Measurements from ENCODE around the gene CMTM5. TPM values are rescaled to one million over a fixed set of nuclear protein-coding genes. Genes with fewer than 3 reads are reported as not detected.

The CMTM5 gene
- total RNA-seq, 4 donors from 2014 or later = 1.5 TPM; not detected in 3

DNA sequence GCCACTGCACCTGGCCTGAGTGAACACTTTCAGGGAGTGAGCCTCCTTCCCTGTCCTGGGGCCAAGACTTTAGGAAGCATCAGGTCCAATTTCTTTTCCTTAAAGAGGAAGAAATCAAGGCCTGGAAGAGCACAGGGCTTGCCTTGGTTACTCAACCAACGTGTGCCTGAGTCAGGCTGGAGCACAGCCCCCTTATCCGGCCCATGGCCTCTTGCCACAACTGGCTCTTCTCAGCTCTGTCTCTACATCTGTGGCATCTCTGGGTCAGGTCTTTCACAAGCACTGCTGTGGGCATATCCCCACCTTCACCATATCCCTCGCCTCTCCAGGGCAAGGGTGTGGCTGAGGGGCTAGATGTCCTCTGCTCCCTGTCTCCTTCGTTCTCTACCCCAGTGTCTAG lies 24.4 kb downstream of the CMTM5 start:
- TF ChIP-seq POLR2A (IDR thresholded peaks at IDR 0.05) = no peak
- TF ChIP-seq, protein P1, sequence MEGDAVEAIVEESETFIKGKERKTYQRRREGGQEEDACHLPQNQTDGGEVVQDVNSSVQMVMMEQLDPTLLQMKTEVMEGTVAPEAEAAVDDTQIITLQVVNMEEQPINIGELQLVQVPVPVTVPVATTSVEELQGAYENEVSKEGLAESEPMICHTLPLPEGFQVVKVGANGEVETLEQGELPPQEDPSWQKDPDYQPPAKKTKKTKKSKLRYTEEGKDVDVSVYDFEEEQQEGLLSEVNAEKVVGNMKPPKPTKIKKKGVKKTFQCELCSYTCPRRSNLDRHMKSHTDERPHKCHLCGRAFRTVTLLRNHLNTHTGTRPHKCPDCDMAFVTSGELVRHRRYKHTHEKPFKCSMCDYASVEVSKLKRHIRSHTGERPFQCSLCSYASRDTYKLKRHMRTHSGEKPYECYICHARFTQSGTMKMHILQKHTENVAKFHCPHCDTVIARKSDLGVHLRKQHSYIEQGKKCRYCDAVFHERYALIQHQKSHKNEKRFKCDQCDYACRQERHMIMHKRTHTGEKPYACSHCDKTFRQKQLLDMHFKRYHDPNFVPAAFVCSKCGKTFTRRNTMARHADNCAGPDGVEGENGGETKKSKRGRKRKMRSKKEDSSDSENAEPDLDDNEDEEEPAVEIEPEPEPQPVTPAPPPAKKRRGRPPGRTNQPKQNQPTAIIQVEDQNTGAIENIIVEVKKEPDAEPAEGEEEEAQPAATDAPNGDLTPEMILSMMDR (IDR thresholded peaks at IDR 0.05) = no peak
- WGBS, 2 donors = 87 to 88% methylated on average over 4 of the region's 4 CpGs
- Histone ChIP-seq H3K36me3 (no peaks in the 10 kb centered on the region), H3K9me3 (no peaks in the 10 kb centered on the region), H3K4me3 (replicated peaks in 1 of 3) (no peak overlapping the region), H3K4me1 (no peaks in the 10 kb centered on the region), H3K27me3 (no peaks in the 10 kb centered on the region), H3K27ac (no peak overlapping the region)
- intact Hi-C loops (cut with DNase I) = no loop called here
- no peak for DNase-seq

DNA sequence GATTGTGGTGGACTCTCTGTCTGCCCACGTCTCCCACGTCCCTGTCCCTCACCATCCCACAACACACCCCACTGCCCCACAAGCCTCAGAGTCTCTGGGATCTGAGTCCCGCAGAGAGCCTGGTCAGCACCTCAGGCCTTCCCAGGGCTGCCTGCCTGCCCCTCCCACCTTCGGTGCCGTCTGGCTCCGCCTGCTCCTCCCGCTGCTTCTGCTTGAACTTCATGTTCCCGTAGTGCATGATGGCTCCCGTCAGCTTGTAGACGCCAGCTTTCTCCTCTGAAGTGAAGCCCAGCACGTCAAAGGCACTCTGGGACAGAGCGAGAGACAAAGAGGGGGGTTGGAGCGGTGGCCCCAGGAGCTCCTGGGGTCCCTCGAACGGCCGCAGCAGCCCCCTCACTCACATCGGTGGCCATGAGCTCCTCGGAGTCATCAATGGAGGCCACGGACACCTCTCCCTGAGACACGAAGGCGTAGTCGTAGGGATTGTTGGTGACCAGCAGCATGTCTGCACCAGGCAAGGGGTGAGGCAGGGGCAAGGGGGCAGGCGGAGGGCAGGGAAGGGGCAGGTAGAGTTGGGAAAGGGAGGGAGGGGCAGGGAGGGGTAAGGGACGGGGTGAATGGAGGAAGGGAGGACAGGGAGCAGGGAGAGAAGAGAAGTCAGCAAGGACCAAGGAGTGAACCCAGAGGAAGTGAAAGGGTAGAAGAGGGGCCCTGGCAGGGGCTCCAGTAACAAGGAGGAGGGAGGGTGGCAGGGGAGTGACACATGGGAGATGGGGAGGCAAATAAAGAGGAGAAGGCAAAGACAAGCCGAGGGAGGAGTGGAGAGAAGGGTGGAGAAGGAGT lies 25.7 kb downstream of the CMTM5 start:
- WGBS, 2 donors = 57 to 61% methylated on average over 24 of the region's 25 CpGs
- Histone ChIP-seq H3K27me3 (no peaks in the 10 kb centered on the region), H3K9me3 (no peaks in the 10 kb centered on the region), H3K27ac (no peak overlapping the region), H3K4me1 (no peaks in the 10 kb centered on the region), H3K36me3 (no peaks in the 10 kb centered on the region), H3K4me3 (replicated peaks in 1 of 3) (no peak overlapping the region)
- intact Hi-C loops (cut with DNase I) = no loop called here
- peak; percentile 15 to 36 for DNase-seq
- TF ChIP-seq POLR2A (IDR thresholded peaks at IDR 0.05) = no peak
- TF ChIP-seq, protein P1 (IDR thresholded peaks at IDR 0.05) = no peak

GRCh38 chr14:23403139-23403438 lies 26.2 kb downstream of the CMTM5 start:
- DNase-seq = no peak
- TF ChIP-seq POLR2A (IDR thresholded peaks at IDR 0.05) = no peak
- TF ChIP-seq, protein P1 (IDR thresholded peaks at IDR 0.05) = no peak
- intact Hi-C loops (cut with DNase I) = no loop called here
- no peaks in the 10 kb centered on the region for H3K27me3 ChIP-seq
- H3K36me3 ChIP-seq = no peaks in the 10 kb centered on the region
- H3K4me3 ChIP-seq (replicated peaks in 1 of 3) = no peak overlapping the region
- no peak overlapping the region for H3K27ac ChIP-seq
- H3K4me1 ChIP-seq = no peaks in the 10 kb centered on the region
- 60 to 69% methylated on average over 7 of the region's 7 CpGs for WGBS, 2 donors
- no peaks in the 10 kb centered on the region for H3K9me3 ChIP-seq

- H3K9me3 ChIP-seq = no peaks in the 10 kb centered on the region
- H3K4me1 ChIP-seq = no peaks in the 10 kb centered on the region
- H3K4me3 ChIP-seq (replicated peaks in 1 of 3) = no peak overlapping the region
- no peak overlapping the region for H3K27ac ChIP-seq
- TF ChIP-seq, protein P1 (IDR thresholded peaks at IDR 0.05) = no peak
- no peak for TF ChIP-seq POLR2A (IDR thresholded peaks at IDR 0.05)
- no peak for DNase-seq
- 82 to 84% methylated on average over 4 of the region's 4 CpGs for WGBS, 2 donors
- no peaks in the 10 kb centered on the region for H3K27me3 ChIP-seq
- no peaks in the 10 kb centered on the region for H3K36me3 ChIP-seq
- intact Hi-C loops (cut with DNase I) = no loop called here
These were observed 27.1 kb downstream of the CMTM5 start for GRCh38 chr14:23403908-23404307.

GRCh38 chr14:23404331-23404900 lies 27.6 kb downstream of the CMTM5 start:
- no peaks in the 10 kb centered on the region for H3K27me3 ChIP-seq
- H3K4me1 ChIP-seq = no peaks in the 10 kb centered on the region
- DNase-seq = no peak
- no peak overlapping the region for H3K4me3 ChIP-seq (replicated peaks in 1 of 3)
- H3K27ac ChIP-seq = no peak overlapping the region
- H3K36me3 ChIP-seq = no peaks in the 10 kb centered on the region
- no peaks in the 10 kb centered on the region for H3K9me3 ChIP-seq
- TF ChIP-seq, protein P1 (IDR thresholded peaks at IDR 0.05) = no peak
- TF ChIP-seq POLR2A (IDR thresholded peaks at IDR 0.05) = no peak
- WGBS, 2 donors = 81 to 84% methylated on average over 9 to 14 of the region's 14 CpGs
- intact Hi-C loops (cut with DNase I) = no loop called here
